HG02642 (cell line): ENCODE results near the gene SPATA2L.

Experiments used
- ATAC-seq: cut with Tn5 transposase; IDR thresholded peaks from one replicate; pipeline ENCODE4 v1.9.1; 2021; ENCODE audit warnings: mild to moderate bottlenecking; ENCODE audit not compliant: unreplicated experiment, poor library complexity

The SPATA2L gene

GRCh38 chr16:89701425-89702406, at the start of gene SPATA2L:
SPATA2L (minus strand) TSS chr16:89701705; CDS start chr16:89701232, 473 bp downstream.
- ATAC-seq: peak; percentile 72

DNA sequence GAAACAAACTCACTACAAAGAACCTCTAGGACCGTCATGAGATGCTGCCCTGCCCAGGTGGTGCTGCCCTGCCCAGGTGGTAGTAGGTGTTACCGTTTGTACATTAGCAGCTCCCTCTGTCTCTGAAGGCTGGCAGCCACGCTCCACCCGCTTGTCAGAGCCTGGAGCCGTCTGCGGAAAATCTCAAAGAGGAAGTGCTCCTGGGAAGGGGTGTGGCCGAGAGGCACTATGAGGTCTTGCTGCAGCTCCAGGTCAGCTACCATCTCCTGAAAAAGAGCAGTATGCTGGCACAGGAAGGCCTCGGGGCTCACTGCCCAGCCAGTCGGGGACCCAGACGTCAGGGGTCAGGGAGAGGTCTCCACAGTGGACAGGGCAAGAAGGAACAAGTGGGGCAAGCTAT, 48.1 kb upstream of the SPATA2L start:
- no peak for ATAC-seq

GRCh38 chr16:89748921-89749320, 47.4 kb upstream of the SPATA2L start:
- ATAC-seq: no peak

- no peak for ATAC-seq
Observed at GRCh38 chr16:89748076-89748475, 46.6 kb upstream of the SPATA2L start.

DNA sequence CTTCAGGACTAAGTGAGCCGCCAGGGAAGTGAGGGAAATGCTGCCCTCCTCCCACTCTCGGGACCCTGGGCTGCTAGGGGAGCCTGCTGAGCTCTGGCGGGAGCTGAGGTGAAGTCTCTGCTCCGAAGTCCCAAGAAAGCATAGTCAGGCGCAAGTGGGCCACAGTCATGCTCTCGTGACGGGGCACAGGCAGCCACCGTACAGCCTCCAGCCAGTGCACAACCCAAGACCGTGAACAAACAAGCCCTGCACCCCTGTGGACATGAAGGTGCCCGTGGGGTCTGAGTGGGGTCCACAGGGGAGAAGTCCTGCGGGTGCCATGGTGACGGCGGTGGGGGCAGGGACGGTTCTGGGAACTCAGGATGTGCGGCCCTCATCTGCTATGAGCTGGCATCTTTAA, 44.5 kb upstream of the SPATA2L start:
- no peak for ATAC-seq

DNA sequence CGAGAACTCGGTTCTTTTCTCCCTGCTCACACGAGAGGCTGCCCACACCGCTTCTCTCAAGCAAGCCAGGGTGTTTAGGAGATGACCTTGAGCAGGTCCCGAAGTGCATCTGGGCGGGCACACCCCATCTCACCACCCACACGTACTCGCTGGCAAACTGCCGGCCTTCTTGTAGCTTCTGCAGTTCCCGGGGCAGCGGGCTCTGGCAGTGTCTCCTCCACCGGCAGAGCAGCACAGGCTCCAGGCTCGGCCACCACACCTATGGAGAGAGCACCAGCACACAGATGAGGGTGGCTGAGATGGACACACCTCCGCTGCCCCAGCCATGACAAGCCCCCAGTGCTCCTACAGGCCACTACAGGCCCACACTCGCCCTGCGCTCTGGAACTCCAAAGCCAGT, 43.3 kb upstream of the SPATA2L start:
- ATAC-seq: no peak

GRCh38 chr16:89742948-89743347, 41.4 kb upstream of the SPATA2L start:
- no peak for ATAC-seq

DNA sequence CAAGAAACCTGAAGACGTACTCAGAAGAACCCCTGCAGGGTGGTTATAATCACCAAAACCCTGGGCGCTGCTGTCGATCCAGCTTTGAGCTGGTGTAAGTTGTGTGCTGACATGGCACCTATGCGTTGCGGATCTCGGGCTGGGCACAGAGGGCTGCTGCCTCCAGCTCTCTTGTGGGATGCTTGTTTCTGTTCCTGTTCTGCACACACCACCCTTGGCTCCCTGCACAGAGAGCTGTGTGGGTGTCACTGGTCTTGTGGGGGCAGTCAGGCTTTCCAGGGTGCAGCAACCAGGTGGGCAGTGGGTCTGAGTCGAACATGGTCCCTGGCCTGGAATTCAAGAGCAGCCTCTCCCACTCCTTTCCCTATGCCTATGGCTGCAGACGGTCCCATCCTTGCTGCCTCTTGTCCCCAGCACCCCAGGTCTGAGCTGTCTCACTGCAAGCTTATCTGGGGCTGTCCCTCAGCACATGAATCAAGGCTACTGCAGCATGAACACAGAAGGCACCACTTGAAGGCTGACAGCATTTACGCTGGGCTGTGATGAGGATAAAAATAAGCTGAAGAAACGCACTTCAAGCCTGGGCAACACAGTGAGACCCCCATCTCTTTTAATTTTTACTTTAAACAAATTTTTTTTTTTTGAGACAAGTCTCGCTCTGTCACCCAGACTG, 40.0 kb upstream of the SPATA2L start:
- ATAC-seq: no peak

DNA sequence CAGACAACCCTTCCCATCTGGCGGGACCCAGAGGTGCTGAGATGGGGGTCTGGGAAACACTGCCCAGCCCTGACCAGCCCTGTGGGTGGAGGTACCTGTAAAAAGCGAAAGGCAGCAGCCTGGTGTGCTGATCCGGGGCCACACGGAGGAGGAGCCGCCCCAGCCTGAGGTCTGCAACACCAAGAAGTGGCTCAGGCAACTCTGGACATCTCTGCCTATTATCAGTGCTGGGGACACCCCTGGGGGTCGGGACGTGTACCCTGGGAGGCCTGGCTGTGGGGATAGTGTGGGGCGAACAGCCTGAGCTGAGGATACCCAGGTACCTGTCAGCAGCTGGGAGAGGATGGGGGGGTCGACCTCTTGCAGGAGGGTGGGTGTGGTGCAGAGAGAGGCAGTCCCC, 37.9 kb upstream of the SPATA2L start:
- no peak for ATAC-seq

GRCh38 chr16:89738538-89739317, 37.2 kb upstream of the SPATA2L start:
- ATAC-seq: no peak

GRCh38 chr16:89738072-89738377, 36.5 kb upstream of the SPATA2L start:
- no peak for ATAC-seq

DNA sequence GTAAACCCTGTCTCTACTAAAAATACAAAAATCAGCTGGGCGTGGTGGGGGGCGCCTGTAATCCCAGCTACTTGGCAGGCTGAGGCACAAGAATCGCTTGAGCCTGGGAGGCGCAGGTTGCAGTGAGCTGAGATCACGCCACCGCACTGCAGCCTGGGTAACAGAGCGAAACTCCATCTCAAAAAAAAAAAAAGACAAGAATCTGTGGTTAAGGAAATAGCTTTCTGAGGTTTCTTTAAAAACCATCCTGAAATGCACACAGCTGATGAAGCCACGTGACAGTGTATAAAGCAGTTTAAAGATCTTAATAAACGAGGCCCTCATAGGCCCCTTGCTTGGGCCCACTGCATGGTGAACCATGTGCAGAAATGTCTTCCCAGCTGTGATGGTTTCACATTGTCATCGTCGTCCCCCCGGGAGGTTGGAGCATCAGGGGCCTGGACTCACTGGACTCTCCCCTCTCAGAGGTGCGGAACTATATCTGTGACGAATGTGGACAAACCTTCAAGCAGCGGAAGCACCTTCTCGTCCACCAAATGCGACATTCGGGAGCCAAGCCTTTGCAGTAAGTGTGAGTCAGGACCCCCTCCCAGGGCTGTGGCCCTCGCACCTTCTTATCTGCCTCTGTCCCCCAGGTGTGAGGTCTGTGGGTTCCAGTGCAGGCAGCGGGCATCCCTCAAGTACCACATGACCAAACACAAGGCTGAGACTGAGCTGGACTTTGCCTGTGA, 36.0 kb upstream of the SPATA2L start:
- no peak for ATAC-seq

DNA sequence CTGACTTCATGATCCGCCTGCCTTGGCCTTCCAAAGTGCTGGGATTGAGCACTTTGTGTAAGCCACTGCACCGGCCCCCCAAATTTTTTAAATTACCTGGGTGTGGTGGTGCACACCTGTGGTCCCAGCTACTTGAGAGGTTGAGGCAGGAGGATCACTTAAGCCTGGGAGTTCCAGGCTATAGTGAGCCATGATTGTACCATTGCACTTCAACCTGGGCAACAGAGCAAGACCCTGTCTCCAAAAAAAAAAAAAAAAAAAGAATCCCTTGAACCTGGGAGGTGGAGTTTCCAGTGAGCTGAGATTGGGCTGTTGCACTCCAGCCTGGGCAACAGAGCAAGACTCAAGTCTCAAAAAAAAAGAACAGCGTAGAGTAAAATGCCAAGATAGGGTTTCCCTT, 35.0 kb upstream of the SPATA2L start:
- ATAC-seq: no peak

GRCh38 chr16:89733792-89734191, 32.3 kb upstream of the SPATA2L start:
- no peak for ATAC-seq

GRCh38 chr16:89733322-89733721, 31.8 kb upstream of the SPATA2L start:
- no peak for ATAC-seq

GRCh38 chr16:89732918-89733242, 31.4 kb upstream of the SPATA2L start:
- ATAC-seq: no peak

DNA sequence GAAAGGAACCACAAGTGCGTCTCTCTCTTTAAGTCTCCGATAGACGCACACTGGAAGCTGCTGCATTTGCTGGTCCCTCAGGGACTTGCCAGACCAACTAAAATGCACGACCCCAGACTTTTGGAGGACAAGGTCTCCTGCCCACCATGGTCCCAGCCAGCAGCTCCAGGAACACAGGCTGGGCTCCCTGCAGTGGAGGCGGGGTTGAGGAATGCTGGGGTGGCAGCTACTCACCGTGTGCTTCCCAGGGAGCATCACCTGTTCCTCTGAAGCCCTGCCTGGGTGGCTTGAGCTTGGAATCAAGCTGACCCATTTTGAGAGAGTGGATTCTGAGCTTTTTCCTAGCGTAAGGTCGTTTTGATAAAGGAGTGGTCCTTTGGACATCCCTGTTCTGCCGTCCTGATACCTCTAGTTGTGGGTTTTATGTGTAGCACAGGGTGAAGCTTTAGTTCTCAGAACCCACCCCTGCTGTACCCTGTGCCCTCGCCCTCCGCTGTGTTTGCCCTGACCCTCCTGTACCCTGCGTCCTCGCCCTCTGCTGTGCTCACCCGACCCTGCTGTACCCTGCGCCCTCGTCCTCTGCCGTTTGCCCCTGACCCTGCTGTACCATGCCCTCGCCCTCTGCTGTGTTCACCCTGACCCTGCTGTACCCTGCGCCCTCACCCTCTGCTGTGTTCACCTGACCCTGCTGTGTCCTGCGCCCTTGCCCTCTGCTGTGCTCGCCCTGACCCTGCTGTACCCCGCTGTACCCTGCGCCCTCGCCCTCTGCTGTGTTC, 30.8 kb upstream of the SPATA2L start:
- no peak for ATAC-seq

GRCh38 chr16:89730610-89731234, 29.2 kb upstream of the SPATA2L start:
- no peak for ATAC-seq

GRCh38 chr16:89729863-89730593, 28.5 kb upstream of the SPATA2L start:
- ATAC-seq: no peak
